Activated CD8-positive, alpha-beta memory T cell treated with anti-CD3 and anti-CD28 coated beads for 1 hour (primary cell): Measurements from ENCODE around the gene SYNRG.
"Not testable (repeated sequence)": the region's sequence is repeated elsewhere in the genome, so short reads cannot be mapped to it uniquely, and the experiment has no call there.

Source experiments
- DNase-seq, 2 donors: peaks; one replicate each; pipeline ENCODE4 v3.0.0-alpha.2; 2020; ENCODE audit warnings: low read depth in 1 of 2; ENCODE audit errors: extremely low read depth in 1 of 2

Gene SYNRG

DNA sequence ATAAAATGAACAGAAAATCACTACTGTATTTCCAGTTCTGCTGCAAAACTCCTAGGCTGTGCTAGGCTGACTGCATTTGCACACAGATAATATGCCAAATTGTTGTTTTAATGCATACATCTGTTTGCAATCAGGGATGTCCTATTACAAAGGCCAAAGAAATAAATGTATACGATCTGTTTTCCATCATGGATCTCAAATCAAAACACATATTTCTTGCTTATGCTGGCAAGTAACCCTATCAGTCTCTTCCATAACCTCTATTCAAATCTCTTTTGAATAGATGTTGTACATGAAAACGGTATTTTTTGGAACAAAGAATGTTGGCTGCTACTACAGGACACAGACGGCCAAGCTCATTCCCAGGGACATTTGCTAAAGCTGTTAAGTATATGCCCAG lies 62.9 kb downstream of the SYNRG start:
- no peak for DNase-seq

DNA sequence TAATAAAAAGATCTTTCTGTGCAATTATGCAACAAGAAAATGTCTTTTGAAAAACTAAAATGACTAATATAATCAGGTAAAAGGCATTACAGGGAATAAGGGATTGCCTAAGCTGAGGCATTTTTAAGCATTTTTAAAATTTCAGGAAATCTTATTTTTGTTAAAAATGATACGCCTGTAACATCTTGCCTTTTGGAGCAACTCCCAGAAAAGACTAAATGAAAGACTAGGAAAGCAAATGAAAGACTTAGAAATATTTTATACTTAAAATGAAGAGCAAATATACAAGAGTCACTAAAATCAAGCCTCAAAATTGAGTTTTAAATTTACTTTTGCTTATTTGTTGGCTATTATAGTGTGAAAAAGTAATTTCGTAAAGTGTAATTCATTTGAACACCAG lies 63.7 kb downstream of the SYNRG start:
- DNase-seq: no peak

DNA sequence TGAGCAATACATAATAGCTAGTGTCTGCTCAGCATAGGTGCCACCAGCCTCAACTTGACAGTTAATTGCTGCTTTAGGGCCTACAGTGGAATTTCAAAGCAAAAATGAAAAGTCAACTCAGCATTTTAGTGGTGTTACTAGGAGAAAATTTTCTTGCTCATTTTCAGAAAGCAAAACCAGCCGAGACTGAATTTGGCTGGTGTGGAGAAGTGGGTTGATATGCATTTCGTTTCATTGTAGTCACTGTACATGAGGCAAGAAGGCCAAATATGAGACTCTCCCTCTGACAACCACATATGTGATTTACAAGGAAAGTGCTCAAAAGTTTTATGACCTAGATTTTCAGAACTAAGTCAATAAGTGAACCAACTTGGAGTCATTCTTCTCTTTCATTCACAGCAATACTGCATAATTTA lies 65.6 kb downstream of the SYNRG start:
- no peak for DNase-seq

DNA sequence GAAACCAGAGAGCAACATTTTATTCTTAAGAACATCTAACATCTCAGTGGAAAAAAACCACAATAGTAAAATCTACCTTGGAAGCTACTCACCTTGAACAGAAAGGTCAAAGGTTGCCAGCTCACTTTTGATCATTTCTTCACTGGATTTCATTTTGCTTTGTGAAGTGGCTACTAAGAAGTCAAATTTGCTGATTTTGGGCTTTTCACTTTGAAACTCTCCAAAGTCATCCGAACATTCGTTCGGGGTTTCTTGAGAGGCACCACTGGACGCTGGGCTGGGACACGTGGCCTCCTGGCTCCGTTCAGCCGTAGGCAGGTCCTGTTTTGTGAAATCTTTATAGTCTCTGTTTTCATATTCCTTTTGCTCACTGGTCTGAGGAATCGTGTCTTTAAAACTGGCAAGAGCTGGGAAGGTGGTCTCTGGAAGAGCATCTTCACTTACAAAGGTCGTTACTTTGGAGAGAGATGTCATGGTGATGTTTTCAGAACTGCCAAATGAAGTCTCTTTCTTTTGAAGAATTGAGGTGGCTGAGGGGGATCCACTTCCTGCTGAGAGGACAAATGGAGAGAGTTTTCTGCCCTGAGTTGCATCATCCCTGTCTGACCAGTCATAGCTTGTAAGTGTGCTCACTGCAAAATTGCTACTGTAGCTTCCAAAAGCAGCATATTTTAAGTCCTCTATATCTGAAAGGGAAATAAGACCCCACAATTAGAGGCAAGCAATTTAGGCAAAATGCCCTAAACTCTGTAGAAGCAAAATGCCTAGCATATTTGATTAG lies 67.1 kb downstream of the SYNRG start:
- DNase-seq: no peak

DNA sequence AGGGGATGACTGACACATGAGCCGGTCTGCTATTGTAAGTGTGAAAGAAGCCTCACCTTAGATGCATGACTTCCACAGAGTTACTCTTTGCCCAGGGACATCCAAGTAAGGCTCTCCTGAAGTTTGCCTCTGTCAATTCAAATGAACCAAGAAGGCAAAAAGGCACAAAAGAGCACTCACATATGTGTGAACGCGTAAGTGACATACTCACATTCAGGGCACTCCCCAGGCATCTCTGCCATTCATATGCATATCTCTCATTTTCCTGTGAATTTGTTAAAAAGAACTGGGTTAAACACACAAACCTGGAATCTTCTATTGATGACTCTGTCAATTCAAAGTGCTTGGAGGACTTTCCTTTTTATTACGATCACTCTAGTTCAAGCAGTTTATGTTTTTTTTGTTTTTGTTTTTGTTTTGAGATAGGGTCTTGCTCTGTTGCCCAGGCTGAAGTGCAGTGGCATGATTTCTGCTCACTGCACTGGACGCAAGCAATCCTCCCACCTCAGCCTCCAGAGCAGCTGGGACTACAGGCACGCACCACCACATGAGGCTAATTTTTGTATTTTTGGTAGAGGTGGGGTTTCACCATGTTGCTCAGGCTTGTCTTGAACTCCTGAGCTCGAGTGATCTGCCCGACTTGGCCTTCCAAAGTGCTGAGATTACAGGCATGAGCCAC lies 70.1 kb downstream of the SYNRG start:
- no peak for DNase-seq

DNA sequence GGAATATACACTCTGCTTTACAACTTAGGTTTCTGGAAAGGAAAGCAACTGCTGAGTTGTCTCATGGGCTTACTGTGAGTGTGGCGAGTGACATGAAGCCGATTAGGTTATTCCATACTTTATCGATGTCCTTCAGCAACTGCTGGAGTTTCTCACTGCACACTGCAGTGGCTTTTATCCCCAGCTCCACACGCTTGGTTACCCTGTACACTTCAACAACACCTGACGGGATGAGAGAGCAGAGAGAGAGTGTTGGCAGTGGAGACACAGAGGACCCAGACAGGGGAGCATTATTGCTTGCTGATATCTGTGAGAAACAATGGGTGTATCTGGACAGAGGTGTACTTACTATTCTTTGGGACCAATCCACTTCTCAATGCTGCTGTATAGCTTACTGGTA lies 73.3 kb downstream of the SYNRG start:
- no peak for DNase-seq

DNA sequence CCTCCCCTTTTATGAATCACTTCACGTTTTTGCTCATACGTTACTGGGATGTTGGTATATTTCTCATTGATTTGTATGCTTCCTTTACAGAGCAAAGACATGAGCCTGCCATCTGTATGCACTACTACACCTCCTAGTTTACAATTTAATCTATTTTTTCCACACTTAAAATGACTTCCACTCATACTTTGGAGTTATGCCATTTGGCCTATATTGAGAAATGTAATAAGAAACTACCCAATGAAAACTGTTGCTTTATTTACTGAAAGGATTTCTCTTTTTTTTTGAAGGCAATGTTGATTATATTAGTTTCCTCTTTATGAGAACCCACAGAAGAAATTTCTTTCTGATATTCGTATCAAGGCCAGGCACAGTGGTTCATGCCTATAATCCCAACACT lies 76.5 kb downstream of the SYNRG start:
- no peak for DNase-seq

DNA sequence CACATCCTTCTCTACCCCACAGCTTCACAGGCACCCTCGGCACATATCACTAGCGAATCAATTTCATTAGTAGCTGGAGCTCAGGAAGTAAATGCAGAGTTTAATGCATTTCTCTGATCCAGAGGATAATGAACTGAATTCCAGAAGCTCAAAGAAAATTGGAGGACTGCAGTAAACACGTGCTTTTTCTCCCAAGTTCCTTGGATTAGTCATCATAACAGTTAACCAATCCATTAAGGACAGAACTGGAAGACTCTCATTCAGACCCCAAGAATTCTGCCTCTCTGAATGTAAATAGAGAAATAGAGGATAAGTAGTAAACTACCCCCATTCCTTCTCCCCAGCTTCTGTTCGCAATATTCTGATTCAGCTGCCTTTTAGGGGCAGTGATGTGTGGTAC lies 78.8 kb downstream of the SYNRG start:
- DNase-seq: no peak

DNA sequence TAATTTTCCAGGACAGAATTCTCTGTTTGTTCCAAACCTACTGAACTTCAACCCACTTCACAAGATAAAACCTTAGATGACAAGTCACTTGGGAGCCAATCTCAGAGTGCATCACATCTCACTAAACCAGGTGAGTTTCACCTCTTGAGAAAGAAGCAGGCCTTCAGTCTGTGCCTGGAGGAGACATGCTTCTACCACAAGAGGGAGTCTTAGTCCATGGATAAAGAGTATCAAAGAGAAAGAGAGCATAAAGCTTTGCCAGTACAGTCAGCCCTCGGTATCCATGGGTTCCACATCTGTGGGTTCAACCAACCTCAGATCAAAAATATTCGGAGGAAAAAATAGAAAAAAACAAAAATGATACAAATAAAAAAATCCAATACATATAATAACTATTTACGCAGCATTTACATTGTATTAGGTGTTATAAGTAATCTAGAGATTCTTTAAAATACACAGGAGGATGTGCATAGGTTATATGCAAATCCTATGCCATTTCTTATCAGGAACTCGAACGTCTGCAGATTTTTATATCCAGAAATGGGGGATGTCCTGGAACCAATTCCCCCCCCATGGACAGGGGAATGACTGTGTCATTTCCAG lies 81.9 kb downstream of the SYNRG start:
- DNase-seq: no peak

DNA sequence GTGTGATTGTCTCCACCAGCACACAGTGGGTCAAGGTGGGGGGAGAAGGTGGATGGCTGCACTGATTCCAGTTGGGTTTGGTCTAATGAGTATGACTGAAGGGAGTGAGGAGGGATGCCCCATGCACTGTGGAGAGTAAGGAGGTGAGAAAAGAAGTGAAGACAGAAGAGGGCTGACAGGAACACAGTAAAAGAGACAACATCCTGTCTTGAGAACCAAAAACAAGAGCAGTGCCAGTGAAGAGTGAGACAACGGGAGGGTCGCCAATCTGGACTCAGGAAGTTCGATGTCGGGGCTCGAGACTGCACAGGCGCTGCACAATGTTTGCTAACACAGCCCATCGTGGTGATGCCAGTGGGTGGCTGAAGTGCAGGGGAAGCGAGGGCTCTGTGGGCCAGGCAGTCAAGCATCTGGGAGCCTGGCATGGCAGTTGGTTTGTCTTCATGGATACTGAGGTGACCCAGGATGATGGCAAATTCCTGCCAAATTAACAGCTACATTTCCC lies 85.5 kb downstream of the SYNRG start:
- DNase-seq: no peak

DNA sequence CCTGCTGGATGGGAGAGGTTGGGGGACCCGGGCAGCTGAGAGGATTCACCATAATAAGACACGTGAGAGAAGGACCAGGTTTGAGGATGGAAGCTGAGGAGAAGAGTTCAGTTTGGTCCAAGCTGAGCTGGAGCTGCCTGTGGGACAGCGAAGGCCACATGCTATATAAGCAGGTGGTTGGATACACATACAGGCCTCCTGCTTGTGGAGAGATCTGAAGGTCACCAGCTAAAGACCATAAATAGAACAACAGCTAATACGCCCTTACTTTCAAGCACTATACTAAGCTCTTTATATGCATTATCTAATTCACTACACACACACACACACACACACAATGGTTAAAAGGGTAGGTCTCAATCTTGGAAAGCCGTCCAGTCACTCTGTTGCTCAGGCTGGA lies 87.4 kb downstream of the SYNRG start:
- no peak for DNase-seq

DNA sequence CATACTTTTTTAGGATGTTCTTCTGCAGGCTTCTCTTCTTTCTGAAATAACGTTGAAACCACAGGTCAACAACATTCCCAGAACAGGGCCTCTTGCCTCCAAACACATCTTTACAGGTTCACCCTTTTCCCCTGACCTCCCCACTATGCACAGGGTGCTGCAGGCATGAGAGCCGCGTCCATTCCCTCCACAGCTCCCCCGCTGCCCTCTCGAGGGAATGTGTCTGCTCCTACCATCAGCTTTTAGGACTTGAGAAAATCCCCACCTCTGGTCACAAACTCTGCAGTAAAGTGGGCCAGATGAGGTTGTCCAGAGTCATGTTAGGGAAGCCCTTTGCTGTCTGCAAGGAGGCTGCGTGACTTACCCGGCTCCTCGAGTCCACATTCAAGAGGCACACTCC lies 89.0 kb downstream of the SYNRG start:
- no peak for DNase-seq

DNA sequence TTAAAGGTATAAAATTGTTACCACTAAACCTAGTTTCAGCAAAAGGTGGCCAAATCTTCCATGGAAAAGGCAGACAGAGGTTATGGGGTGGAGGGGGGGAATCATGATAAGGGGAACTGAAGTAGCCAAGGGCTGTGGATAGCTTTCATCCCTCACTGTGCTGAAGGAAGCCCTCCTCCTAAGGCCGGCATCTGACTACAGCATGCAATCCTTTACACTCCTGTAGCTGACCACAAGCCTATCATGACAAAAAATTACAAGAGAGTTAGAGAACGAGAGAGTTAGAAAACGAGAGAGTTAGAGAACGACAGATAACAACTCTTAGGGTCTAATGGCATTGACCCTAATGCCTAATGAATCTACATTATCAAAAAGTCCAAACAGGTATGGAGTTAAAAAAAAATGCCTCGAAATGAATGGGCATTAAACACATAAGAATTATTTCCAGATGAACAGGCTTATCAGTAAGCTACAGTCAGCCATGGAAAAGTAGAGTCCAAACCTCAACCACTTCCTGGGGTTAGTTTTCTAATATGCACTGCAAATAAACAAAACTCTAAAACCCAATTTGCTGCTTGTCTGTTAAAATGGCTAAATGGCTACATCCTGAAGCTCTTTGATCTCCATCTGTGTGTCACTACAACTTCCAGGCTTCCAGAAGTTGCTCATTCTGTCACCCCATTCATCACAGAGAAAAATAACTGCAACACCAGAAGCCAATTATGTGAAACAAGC lies 89.8 kb downstream of the SYNRG start:
- no peak for DNase-seq

DNA sequence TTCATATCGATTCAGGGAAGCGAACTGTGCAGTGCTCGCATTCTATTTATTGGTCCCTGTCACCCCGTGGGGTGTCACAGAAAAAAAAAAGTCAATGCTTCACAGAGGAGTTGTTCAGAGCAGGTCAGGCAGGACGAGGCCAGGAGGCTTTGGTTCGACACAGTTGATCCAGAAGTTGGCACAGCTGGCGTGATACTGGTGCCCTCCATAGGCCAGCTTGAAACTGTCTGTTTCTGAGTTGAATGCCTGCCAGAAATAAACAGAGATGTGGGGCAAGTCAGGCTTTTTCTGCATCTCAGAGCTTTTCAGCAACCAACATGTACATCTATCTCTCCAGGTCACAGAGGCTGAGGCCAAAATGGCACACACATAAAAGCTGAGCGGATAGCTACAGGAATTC lies 90.4 kb downstream of the SYNRG start:
- DNase-seq: no peak

DNA sequence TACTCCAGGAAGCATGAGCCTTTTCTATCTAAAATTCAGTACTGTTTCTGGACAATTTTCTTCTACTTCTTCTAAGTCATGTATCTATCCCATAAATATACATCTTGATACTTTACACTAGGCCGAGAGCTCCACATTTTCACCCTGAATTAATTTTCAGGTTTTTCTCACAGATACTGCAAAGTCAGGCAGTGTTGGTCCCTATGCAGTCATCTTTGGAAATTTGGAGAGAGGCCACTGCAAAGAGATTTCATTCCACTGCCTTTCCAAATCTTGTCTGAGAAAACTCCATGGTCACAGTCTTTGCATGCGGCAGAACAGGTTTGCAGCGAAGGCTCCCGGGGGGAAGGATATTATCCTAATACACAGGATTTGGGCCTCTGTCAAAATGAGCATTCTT lies 91.3 kb downstream of the SYNRG start:
- DNase-seq: no peak

DNA sequence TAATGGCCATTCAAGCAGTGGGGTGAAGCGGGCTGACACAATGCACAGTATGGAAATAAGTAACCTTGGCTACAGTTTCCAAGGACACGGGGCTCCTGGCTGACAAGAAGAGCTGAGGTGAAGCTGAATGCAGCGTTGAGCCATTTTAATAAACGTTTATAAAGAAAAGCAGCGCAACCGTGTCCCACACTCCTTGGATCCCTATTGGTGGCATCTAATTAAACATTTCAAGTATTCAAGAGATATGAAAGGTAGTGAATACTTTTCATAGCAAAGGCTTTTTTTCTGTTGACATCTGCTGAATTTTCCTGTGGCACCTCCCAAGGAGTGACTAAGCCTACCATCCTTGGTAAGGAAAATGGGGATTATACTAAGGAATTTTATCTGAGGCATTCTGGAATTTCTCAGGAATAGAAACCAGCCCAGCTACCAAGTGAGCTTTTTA lies 93.1 kb downstream of the SYNRG start:
- no peak for DNase-seq

DNA sequence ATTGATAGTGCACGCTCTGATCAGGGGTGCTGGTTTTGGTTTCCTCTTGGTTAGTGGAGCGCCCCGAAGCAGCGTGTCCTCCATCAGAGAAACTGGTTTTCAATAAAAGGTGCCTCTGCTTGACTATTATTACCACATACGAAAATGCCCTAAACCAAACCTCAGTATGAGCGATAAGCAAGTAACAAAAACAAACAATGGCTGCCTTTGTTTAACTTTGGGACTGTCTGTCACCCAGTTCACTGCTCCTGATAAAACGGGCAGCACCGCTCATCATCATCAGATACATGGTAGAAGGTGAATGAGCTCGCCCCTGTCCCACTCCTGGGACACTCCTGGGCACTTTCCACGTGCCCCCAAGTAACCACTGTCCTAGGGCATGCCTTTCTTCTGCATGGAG lies 95.5 kb downstream of the SYNRG start:
- DNase-seq: no peak

DNA sequence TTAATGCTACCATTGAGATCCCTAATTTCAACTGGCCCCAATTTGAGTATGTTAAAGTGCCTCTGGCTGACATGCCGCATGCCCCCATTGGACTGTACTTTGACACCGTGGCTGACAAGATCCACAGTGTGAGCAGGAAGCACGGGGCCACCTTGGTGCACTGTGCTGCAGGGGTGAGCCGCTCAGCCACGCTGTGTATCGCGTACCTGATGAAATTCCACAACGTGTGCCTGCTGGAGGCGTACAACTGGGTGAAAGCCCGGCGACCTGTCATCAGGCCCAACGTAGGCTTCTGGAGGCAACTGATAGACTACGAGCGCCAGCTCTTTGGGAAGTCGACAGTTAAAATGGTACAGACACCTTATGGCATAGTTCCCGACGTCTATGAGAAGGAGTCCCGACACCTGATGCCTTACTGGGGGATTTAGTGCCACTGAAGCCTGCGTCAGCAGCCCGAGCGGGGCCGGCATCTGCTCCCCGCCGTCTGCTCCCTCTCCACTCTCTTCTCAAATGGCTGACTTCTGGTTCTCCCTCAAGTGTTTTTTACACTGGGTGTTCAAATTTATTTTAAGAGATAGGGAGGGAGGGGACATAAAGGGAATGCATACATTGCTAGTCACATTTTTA lies 96.7 kb downstream of the SYNRG start:
- DNase-seq: no peak

DNA sequence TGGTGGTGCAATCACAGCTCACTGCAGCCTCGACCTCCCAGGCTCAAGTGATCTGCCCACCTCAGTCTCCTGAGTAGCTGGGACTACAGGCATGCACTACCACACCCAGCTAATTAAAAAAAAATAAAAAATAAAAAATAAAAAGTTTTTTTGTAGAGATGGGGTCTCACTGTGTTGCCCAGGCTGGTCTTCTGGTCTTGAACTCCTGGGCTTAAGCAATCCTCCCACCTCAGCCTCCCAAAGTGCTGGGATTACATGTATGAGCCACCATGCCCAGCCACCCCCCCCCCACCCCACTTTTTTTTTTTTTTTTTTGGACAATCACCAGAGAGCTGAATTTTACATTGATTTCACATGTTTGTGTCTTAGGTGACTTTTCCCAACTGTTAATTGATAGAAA lies 97.6 kb downstream of the SYNRG start:
- DNase-seq: not testable (repeated sequence)

DNA sequence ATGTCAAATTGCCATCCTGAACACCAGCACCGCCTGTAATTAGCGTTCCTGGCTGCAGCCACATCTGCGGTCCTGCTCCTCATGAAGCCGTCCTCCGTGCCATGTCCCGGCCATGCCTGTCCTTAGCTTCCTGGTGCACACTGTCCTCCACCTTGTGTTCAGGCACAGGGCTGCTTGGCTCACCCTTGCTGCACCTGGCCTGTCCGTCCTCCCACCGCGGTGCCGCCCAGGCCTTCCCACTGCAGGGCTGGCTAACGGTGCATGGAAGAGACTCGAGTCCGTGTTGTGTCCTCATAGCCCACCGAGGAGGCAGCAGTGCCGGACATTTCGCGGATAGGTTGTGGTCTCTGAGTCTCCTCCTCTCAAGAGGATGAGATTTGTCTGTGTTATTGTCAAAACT lies 99.2 kb downstream of the SYNRG start:
- no peak for DNase-seq

DNA sequence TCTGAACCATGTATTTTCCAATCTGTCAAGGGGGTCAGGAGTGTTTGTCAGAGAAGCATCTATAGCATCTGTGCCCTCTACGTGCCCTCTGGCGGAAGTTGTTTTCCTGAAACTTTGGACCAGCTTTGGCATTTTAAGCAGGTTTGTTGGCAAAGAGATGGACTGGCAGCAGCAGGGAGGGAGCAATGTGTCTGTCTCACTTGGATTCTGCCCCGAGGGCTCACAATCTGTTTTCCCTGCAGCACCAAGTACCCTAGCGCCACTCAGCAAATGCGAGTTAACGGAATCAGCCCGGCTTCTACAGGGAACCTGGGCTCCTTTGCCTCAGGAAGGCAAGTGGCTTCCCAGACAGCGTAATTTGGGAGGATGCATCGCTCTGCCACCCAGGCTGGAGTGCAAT lies 102.1 kb downstream of the SYNRG start:
- DNase-seq: no peak
